GM10248 (cell line): Measurements from ENCODE around the gene APOD.
A peak's percentile ranks its signal among the peaks of the same experiment; 100 is the strongest.

ENCODE experiments used
- CTCF ChIA-PET: fragments of 300-600 bp; sonication (Branson Sonifier 250); formaldehyde crosslinking; extraction: SDS; loops from one replicate; lab custom pipeline; 2021; ENCODE audit warnings: antibody characterized with exemption; lab: Yijun Ruan, JAX
- POLR2A ChIA-PET: fragments of 350-650 bp; sonication (Branson Sonifier 250); formaldehyde crosslinking; extraction: SDS; loops from one replicate; lab custom pipeline; 2020; ENCODE audit warnings: antibody characterized with exemption; lab: Yijun Ruan, JAX
- DNase-seq: peaks from one replicate; pipeline ENCODE4 v3.0.0; 2012; ENCODE audit errors: extremely low spot score
- TF ChIP-seq, protein P1 (sequence below): IDR thresholded peaks from 2 replicates; pipeline ENCODE4 v1.5.1; 2012; ENCODE audit warnings: mild to moderate bottlenecking, low read depth; ENCODE audit errors: extremely low read depth, missing control alignments, control extremely low read depth

The APOD gene

DNA sequence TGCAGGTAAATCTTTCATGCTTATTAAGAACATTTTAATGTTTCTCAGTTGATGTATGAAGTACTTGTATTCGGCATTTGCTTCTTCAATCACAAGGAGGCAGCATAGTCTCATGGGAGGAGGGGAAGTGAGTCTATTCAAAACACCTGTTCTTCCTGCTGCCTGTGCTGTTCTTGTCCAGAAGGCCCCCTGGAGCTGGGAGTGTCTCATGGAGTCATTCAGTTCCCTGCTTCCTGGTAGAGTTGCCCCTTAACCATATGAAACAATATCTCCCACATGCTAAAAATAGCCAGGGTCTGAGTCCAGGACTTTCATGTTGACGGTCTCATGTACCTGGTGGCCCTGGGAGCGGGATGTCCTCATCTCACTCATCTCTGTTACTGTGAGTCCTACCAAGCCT lies 25.1 kb downstream of the APOD start:
- CTCF ChIA-PET: interaction anchor here (0.9 to 1.4 kb wide), 6 partner anchors 8 to 349 kb away, joined by 3 to 4 read pairs (median 4); no protein-coding TSS in a partner anchor
- DNase-seq: peak; percentile 44
- POLR2A ChIA-PET: no interaction called here
- TF ChIP-seq, protein P1, sequence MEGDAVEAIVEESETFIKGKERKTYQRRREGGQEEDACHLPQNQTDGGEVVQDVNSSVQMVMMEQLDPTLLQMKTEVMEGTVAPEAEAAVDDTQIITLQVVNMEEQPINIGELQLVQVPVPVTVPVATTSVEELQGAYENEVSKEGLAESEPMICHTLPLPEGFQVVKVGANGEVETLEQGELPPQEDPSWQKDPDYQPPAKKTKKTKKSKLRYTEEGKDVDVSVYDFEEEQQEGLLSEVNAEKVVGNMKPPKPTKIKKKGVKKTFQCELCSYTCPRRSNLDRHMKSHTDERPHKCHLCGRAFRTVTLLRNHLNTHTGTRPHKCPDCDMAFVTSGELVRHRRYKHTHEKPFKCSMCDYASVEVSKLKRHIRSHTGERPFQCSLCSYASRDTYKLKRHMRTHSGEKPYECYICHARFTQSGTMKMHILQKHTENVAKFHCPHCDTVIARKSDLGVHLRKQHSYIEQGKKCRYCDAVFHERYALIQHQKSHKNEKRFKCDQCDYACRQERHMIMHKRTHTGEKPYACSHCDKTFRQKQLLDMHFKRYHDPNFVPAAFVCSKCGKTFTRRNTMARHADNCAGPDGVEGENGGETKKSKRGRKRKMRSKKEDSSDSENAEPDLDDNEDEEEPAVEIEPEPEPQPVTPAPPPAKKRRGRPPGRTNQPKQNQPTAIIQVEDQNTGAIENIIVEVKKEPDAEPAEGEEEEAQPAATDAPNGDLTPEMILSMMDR: peak; percentile 57

DNA sequence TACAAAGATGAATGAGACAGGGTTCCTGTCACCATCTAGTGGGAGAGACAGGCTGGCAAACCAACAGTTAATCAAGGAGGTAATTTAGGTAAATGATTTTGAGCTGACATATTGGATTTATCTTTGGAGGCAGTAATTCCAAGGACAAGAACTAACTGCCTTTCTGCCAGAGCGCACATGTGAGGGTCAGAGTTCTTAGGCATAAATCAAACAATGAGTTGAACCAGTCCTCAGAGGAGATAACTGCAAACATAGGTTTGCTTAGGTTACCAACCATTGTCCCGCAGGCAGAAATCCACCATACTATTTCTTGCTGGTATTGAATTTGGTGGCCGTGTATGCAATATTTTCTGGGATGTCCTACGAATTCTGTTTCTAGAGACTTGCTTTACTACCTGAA lies 26.4 kb downstream of the APOD start:
- POLR2A ChIA-PET: no interaction called here
- TF ChIP-seq, protein P1: no peak
- no peak for DNase-seq
- CTCF ChIA-PET: interaction anchor here (0.8 to 1.3 kb wide), 4 partner anchors 14 to 287 kb away, joined by 3 to 4 read pairs (median 4); partner anchors contain the start of gene PPP1R2

DNA sequence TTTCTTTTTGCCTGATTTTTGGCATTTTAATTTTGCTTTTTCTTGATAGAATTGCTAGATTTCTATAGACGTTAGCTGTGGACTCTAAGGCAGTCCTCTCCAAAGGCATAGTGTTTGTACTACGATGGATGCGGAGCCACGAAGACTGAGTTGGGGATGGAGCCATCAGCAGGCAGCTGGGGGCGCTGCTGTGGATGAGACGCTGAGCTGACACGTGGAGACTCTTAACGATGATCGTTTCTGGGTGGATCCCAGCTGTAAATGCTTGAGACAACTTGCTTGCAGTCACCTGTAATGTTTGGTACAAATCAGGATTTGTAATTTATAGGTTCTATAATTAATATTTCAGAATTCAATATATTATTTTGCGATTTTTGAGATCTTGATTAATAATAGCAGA lies 27.4 kb downstream of the APOD start:
- TF ChIP-seq, protein P1: peak; percentile 58
- no peak for DNase-seq
- ChIA-PET POLR2A (no interaction called here), CTCF (interaction anchor here (0.8 to 1.6 kb wide), 9 partner anchors 13 to 294 kb away, joined by 3 to 4 read pairs (median 3); partner anchors contain the start of genes PPP1R2 and XXYLT1)

DNA sequence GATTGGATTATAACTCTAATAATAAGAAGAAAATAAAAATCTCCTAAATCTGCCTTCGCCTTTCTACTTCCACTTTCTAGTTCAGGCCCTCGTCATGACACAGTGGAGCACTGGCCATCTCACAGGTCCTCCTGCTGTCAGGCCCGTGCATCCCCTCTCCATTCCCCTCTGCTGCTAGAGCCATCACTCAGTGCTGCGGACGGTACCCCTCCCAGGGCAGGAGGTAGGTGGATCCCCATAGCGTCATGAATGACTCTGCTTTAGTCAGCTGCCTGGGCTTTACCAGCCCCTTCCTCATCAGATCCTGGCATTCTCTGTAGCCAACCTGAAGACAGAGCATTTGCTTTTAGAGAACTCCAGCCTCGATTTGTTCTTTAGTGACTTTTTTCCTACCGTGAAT lies 28.6 kb downstream of the APOD start:
- ChIA-PET POLR2A (no interaction called here), CTCF (interaction anchor here (1.2 to 1.7 kb wide), 5 partner anchors 11 to 339 kb away, joined by 3 to 10 read pairs (median 4); partner anchors contain the start of gene XXYLT1)
- TF ChIP-seq, protein P1: no peak
- no peak for DNase-seq

DNA sequence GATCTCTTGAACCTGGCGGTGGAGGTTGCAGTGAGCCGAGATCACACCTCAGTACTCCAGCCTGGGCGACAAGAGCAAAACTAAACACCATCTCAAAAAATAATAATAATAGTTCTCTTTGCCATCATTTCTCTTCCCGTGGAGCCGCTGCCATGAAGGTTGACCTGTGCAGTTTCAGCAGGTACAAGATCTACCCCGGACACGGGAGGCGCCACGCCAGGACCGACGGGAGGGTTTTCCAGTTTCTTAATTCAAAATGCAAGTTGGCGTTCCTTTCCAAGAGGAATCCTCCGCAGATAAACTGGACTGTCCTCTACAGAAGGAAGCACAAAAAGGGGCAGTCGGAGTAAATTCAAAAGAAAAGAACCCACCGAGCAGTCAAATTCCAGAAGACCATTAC lies 29.3 kb downstream of the APOD start:
- TF ChIP-seq, protein P1: no peak
- ChIA-PET CTCF (interaction anchor here (1.1 to 1.7 kb wide), 4 partner anchors 12 to 340 kb away, joined by 3 to 10 read pairs (median 4); partner anchors contain the start of gene XXYLT1), POLR2A (no interaction called here)
- no peak for DNase-seq

DNA sequence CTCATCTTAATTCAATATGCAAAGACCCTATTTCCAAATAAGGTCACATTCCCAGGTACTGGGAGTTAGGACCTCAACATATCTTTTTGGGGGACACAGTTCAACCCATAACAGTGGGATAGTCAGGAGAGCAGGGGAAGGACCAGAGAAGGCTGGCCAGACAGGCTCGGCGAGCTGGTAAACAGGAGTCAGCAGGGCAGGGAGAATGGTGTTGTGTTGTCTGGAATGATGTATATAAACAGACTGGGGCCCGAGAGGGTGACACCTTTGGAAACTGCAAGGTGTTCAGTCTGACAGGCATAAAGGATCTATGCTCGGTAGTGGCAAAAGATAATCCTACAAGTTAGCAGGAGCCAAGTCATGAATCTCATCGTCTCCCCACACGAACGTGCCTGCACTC lies 30.5 kb downstream of the APOD start:
- no peak for DNase-seq
- CTCF ChIA-PET: interaction anchor here (1.1 to 1.3 kb wide), 2 partner anchors 10 to 882 kb away, joined by 3 to 5 read pairs; partner anchors contain the start of gene LSG1
- POLR2A ChIA-PET: no interaction called here
- TF ChIP-seq, protein P1: no peak
